GM12891 (cell line): ENCODE data around the gene ZYX.

Experiments used
- DNase-seq: peaks from one replicate; pipeline ENCODE4 v3.0.0; 2011; ENCODE audit warnings: low spot score; ENCODE audit not compliant: insufficient read length
- FAIRE-seq: peaks from 2 replicates; lab custom pipeline; 2011; peaks lifted over from hg19 to GRCh38; lab: Jason Lieb, UNC
- PAX5 ChIP-seq: IDR thresholded peaks from 2 replicates; pipeline ENCODE4 v1.6.1; 2011; ENCODE audit warnings: low read length, moderate library complexity, mild to moderate bottlenecking; ENCODE audit not compliant: insufficient read depth, severe bottlenecking
- POLR2A ChIP-seq: IDR thresholded peaks from 2 replicates; pipeline ENCODE4 v1.6.1; 2011; ENCODE audit warnings: low read depth, low read length, control low read depth
- POLR2AphosphoS5 ChIP-seq: IDR thresholded peaks from 2 replicates; pipeline ENCODE4 v1.6.1; 2011; ENCODE audit warnings: low read depth, low read length, control low read depth
- POU2F2 ChIP-seq: IDR thresholded peaks from 2 replicates; pipeline ENCODE4 v1.6.1; 2011; ENCODE audit warnings: low read depth, mild to moderate bottlenecking, control low read depth, low read length, moderate library complexity
- SPI1 ChIP-seq: IDR thresholded peaks from 2 replicates; pipeline ENCODE4 v1.6.1; 2011; ENCODE audit warnings: low read depth, low read length, control low read depth
- TAF1 ChIP-seq: IDR thresholded peaks from 2 replicates; pipeline ENCODE4 v1.6.1; 2011; ENCODE audit warnings: low read depth, low read length, control low read depth

Gene ZYX

GRCh38 chr7:143433759-143434158 lies 52.6 kb downstream of the ZYX start:
- TF ChIP-seq PAX5 (no peak), POLR2A (no peak), POLR2AphosphoS5 (no peak), POU2F2 (no peak), SPI1 (no peak), TAF1 (no peak)
- DNase-seq (no peak), FAIRE-seq (no peak)

GRCh38 chr7:143434660-143435059 lies 53.5 kb downstream of the ZYX start:
- FAIRE-seq (no peak), DNase-seq (no peak)
- TF ChIP-seq POLR2AphosphoS5 (no peak), TAF1 (no peak), POU2F2 (no peak), SPI1 (no peak), POLR2A (no peak), PAX5 (no peak)

GRCh38 chr7:143435266-143435665 lies 54.1 kb downstream of the ZYX start:
- FAIRE-seq (no peak), DNase-seq (no peak)
- TF ChIP-seq POLR2AphosphoS5 (no peak), TAF1 (no peak), POU2F2 (no peak), POLR2A (no peak), SPI1 (no peak), PAX5 (no peak)

DNA sequence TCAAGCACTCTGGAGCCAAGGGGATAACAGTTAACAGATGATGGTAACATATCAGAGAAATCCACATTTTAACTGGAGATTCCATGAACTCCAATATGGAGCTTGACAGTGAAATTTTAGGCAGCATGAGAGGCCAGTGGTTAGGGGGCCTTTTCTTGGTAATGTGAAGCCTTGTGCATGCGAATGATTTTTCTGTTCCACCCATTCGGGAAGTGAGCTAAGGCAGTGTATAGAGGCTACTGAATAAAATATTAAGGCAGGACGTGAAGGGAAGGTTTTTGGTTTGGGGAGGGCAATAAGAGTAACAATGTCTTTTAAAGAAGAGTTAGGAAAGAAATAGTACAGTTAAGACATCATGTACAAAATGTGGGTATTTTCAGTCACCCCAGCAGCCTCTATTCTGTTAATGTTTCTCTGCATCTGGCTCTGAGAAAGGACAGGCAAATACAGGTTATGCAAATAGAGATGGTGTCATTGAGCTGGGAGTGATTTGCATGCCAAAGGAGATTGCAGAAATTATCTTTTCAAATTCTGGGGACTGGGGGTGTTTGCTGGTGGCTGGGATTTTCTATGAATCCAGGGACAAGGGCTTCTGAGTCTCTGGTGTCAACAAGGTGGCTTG lies 55.3 kb downstream of the ZYX start:
- FAIRE-seq (no peak), DNase-seq (no peak)
- TF ChIP-seq POLR2A (no peak), SPI1 (no peak), PAX5 (no peak), TAF1 (no peak), POU2F2 (no peak), POLR2AphosphoS5 (no peak)

GRCh38 chr7:143437578-143437977 lies 56.4 kb downstream of the ZYX start:
- DNase-seq (no peak), FAIRE-seq (no peak)
- TF ChIP-seq POLR2A (no peak), TAF1 (no peak), POU2F2 (no peak), SPI1 (no peak), POLR2AphosphoS5 (no peak), PAX5 (no peak)

GRCh38 chr7:143439866-143440265 lies 58.7 kb downstream of the ZYX start:
- no peak for FAIRE-seq
- DNase-seq, result no peak
- TF ChIP-seq PAX5 (no peak), TAF1 (no peak), SPI1 (no peak), POLR2A (no peak), POU2F2 (no peak), POLR2AphosphoS5 (no peak)
